HL-60 (cell line): ENCODE measurements around the gene HID1.

ENCODE experiments used
- POLR2AphosphoS5 ChIP-seq: IDR thresholded peaks from 2 replicates; pipeline ENCODE4 v1.6.1; 2012; ENCODE audit warnings: low read depth
- TF ChIP-seq, protein P1 (sequence below): IDR thresholded peaks from 2 replicates; pipeline ENCODE4 v1.6.1; 2012; ENCODE audit warnings: low read depth; ENCODE audit not compliant: insufficient replicate concordance
- TF ChIP-seq, protein P2 (sequence below): IDR thresholded peaks from one replicate; pipeline ENCODE4 v1.5.1; 2011; ENCODE audit warnings: low read length, control low read depth, inconsistent platforms; ENCODE audit not compliant: insufficient read depth

DNA sequence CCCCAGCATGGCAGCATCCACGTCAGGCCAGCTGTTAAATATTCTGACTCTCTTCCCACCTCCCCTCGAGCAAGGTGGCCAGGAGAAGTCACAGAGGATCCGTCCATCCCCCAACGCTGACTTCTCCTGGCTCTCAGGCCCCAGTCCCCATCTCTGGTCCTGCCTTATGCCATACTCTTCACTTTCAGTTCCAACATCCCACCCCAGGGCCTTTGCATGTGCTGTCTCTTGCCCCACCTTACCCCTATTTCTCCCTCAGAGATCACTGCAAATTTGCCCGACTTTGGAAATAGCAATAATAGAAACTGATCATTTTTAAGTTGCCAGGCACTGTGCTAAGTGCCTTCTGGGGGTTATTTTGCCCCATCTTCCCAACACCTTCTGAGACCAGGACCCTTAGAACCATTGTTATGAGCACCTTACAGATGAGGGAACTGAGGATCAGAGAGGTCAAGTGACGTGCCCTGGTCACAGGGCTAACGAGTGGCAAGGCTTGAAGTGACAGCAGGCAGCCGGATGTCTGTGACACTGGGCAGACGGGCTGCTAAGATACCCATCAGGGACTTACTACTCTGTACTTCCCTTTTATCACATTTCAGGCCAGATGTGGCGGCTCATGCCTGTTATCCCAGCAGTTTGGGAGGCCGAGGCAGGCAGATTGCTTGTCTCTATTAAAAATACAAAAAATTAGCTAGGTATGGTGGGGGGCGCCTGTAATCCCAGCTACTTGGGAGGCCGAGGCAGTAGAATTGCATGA is 17.7 kb downstream of the HID1 start:
- TF ChIP-seq, protein P1, sequence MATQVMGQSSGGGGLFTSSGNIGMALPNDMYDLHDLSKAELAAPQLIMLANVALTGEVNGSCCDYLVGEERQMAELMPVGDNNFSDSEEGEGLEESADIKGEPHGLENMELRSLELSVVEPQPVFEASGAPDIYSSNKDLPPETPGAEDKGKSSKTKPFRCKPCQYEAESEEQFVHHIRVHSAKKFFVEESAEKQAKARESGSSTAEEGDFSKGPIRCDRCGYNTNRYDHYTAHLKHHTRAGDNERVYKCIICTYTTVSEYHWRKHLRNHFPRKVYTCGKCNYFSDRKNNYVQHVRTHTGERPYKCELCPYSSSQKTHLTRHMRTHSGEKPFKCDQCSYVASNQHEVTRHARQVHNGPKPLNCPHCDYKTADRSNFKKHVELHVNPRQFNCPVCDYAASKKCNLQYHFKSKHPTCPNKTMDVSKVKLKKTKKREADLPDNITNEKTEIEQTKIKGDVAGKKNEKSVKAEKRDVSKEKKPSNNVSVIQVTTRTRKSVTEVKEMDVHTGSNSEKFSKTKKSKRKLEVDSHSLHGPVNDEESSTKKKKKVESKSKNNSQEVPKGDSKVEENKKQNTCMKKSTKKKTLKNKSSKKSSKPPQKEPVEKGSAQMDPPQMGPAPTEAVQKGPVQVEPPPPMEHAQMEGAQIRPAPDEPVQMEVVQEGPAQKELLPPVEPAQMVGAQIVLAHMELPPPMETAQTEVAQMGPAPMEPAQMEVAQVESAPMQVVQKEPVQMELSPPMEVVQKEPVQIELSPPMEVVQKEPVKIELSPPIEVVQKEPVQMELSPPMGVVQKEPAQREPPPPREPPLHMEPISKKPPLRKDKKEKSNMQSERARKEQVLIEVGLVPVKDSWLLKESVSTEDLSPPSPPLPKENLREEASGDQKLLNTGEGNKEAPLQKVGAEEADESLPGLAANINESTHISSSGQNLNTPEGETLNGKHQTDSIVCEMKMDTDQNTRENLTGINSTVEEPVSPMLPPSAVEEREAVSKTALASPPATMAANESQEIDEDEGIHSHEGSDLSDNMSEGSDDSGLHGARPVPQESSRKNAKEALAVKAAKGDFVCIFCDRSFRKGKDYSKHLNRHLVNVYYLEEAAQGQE: no peak
- TF ChIP-seq, protein P2, sequence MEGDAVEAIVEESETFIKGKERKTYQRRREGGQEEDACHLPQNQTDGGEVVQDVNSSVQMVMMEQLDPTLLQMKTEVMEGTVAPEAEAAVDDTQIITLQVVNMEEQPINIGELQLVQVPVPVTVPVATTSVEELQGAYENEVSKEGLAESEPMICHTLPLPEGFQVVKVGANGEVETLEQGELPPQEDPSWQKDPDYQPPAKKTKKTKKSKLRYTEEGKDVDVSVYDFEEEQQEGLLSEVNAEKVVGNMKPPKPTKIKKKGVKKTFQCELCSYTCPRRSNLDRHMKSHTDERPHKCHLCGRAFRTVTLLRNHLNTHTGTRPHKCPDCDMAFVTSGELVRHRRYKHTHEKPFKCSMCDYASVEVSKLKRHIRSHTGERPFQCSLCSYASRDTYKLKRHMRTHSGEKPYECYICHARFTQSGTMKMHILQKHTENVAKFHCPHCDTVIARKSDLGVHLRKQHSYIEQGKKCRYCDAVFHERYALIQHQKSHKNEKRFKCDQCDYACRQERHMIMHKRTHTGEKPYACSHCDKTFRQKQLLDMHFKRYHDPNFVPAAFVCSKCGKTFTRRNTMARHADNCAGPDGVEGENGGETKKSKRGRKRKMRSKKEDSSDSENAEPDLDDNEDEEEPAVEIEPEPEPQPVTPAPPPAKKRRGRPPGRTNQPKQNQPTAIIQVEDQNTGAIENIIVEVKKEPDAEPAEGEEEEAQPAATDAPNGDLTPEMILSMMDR: no peak
- TF ChIP-seq POLR2AphosphoS5: no peak
